HL-60 (cell line): ENCODE measurements around the gene COPG2.
"Not testable (repeated sequence)": the region's sequence is repeated elsewhere in the genome, so short reads cannot be mapped to it uniquely, and the experiment has no call there.

Source experiments
- DNase-seq, 2 experiments: peaks; one replicate each; pipeline ENCODE4 v3.0.0-alpha.2; 2010 to 2020; ENCODE audit warnings: low read depth in 1 of 2, low spot score in 1 of 2
- H3K27ac ChIP-seq: fragments of 250-450 bp; sonication (Bioruptor Pico); replicated peaks from 2 replicates; pipeline ENCODE4 v1.5.1; 2020; ENCODE audit warnings: mild to moderate bottlenecking, moderate library complexity
- H3K27me3 ChIP-seq: fragments of 250-450 bp; sonication (Bioruptor Pico); 2 replicates; pipeline ENCODE4 v1.5.1; 2021; ENCODE audit warnings: mild to moderate bottlenecking, moderate library complexity; ENCODE audit not compliant: insufficient read depth, poor library complexity, severe bottlenecking
- H3K4me3 ChIP-seq: replicated peaks from 2 replicates; pipeline ENCODE4 v1.5.1; 2011; ENCODE audit warnings: mild to moderate bottlenecking, control low read depth, low read length; ENCODE audit not compliant: insufficient read depth
- CTCF ChIP-seq: IDR thresholded peaks from one replicate; pipeline ENCODE4 v1.5.1; 2011; ENCODE audit warnings: low read length, control low read depth, inconsistent platforms; ENCODE audit not compliant: insufficient read depth
- GABPA ChIP-seq: IDR thresholded peaks from 2 replicates; pipeline ENCODE4 v1.6.1; 2012; ENCODE audit warnings: low read depth
- POLR2AphosphoS5 ChIP-seq: IDR thresholded peaks from 2 replicates; pipeline ENCODE4 v1.6.1; 2012; ENCODE audit warnings: low read depth
- REST ChIP-seq: IDR thresholded peaks from 2 replicates; pipeline ENCODE4 v1.6.1; 2012; ENCODE audit warnings: low read depth; ENCODE audit not compliant: insufficient replicate concordance
- SPI1 ChIP-seq: IDR thresholded peaks from 2 replicates; pipeline ENCODE4 v1.6.1; 2012; ENCODE audit warnings: low read depth, mild to moderate bottlenecking, borderline replicate concordance

Gene COPG2

GRCh38 chr7:130527752-130528355, 140.7 kb downstream of the COPG2 start:
- not testable (repeated sequence) for H3K4me3 ChIP-seq, DNase-seq, H3K27me3 ChIP-seq, H3K27ac ChIP-seq

GRCh38 chr7:130524628-130525027, 143.9 kb downstream of the COPG2 start:
- TF ChIP-seq CTCF (no peak), SPI1 (no peak), GABPA (no peak), REST (no peak), POLR2AphosphoS5 (no peak)
- no peak overlapping the region for H3K4me3 ChIP-seq
- DNase-seq: no peak
- no peaks in the 10 kb centered on the region for H3K27me3 ChIP-seq
- H3K27ac ChIP-seq: no peak overlapping the region

- not testable (repeated sequence) for H3K27ac ChIP-seq, H3K27me3 ChIP-seq, DNase-seq, H3K4me3 ChIP-seq
These were observed 144.9 kb downstream of the COPG2 start for GRCh38 chr7:130523519-130524125.

GRCh38 chr7:130521258-130521951, 147.1 kb downstream of the COPG2 start:
- no peaks in the 10 kb centered on the region for H3K27me3 ChIP-seq
- H3K27ac ChIP-seq: no peak overlapping the region
- TF ChIP-seq GABPA (no peak), POLR2AphosphoS5 (no peak), REST (no peak), SPI1 (no peak), CTCF (no peak)
- DNase-seq: no peak
- H3K4me3 ChIP-seq: no peak overlapping the region
